HuH-7.5 (cell line): Measurements from ENCODE around the gene RAB4B.
"Not testable (repeated sequence)": the region's sequence is repeated elsewhere in the genome, so short reads cannot be mapped to it uniquely, and the experiment has no call there.

Experiments
- DNase-seq: peaks from one replicate; pipeline ENCODE4 v3.0.0; 2011; ENCODE audit warnings: low spot score

The RAB4B gene

DNA sequence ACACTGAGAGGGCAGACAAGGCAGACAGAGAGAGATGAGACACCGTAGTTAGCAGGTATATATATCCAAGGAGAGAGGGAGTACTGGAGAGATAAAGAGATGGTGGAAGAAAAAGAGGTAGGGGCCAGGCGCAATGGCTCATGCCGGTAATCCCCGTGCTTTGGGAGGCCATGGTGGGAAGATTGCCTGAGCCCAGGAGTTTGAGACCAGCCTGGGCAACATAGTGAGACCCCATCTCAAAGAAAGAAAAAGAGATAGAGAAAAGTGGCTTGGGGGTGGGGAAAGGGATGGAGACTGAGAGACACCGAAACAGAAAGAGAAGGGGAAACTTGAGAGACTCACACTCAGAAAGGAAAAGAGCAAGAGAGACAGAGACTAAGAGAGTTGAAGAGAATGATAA, 2.5 kb downstream of the RAB4B start:
- no peak for DNase-seq

DNA sequence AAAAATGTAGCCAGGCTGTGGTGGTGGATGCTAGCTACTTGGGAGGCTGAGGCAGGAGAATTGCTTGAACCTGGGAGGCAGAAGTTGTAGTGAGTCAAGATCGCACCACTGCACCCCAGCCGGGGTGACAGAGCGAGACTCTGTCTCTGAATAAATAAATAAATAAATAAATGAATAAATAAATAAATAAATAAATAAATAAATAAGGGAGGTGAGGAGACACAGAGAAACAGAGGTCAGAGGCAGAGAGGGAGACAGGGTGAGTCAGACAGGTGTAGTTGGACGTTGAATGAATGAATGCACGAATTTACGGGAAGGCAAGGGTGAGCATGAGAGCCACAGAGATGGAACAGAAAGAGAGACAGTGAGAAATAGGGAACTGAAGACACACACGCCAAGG, 3.1 kb downstream of the RAB4B start:
- DNase-seq: no peak

- DNase-seq: no peak
Measured at GRCh38 chr19:40783711-40784110, 5.7 kb downstream of the RAB4B start.

DNA sequence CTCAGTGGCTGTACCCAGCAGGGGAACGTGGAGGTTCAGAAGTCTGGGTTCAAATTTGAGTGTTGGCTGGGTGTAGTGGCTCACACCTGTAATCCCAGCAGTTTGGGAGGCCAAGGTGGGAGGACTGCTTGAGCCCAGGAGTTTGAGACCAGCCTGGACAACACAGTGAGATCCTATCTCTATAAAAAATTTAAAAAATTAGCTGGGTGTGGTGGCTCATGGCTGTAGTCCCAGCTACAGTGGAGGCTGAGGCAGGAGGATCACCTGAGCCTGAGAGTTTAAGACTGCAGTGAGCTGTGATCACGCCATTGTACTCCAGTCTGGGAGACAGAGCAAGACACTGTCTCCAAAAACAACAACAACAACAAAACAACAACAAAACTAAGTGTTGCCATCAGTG, 6.1 kb downstream of the RAB4B start:
- not testable (repeated sequence) for DNase-seq

- no peak for DNase-seq
Measured at GRCh38 chr19:40785526-40785925, 7.5 kb downstream of the RAB4B start.

DNA sequence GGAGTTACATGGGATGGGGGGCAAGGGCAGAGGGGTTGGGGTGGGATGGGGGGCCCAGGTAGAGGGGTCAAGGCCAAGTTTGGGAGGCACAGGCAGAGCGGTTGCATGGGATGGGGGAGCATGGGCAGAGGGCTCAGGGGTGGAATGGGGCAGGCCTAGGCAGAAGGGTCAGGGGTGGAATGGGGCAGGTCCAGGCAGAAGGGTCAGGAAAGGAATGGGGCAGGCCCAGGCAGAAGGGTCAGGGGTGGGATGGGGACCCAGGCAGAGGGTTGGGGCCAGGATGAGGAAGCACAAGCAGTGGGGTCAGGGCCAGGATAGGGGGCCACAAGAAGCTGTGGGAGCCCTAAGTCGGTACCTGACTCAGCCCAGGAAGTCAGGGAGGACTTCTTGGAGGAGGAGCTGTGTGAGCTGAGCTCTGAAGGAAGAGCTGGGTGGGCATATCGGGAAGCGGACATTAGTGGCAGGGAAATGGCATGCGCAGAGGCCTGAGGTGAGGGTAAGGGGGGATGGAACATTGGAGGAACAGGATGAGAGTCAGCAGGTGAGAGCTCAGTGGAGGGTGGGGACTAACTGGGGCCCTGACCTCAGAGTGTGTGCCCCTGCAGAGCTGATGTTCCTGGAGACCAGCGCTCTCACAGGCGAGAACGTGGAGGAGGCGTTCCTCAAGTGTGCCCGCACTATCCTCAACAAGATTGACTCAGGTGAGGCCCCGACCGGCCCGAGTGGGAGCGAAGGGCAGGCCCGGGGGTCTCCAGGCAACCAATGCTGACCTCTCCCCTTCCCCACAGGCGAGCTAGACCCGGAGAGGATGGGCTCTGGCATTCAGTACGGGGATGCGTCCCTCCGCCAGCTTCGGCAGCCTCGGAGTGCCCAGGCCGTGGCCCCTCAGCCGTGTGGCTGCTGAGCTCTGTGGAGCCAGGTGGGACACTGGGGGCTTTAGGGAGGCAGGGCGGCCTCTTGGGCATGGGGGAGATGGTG, 8.3 kb downstream of the RAB4B start:
- DNase-seq: no peak

DNA sequence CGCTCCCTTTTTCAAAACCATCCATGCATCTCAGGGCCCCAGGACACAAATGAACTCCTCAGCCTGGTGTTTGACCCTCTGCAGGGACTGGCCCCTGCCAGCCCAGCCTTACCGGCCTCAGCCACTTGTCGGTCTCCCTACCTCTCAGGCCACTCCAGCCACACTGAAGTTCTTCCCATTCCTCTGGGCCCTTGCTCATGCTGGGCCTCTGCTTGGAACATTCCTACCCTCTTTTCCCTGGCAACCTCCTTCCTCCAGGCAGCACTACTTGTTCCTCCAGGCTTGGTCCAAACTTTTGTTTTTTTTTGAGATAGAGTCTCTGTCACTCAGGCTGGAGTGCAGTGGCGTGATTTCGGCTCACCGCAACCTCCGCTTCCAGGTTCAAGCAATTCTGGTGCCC, 13.3 kb downstream of the RAB4B start:
- no peak for DNase-seq

DNA sequence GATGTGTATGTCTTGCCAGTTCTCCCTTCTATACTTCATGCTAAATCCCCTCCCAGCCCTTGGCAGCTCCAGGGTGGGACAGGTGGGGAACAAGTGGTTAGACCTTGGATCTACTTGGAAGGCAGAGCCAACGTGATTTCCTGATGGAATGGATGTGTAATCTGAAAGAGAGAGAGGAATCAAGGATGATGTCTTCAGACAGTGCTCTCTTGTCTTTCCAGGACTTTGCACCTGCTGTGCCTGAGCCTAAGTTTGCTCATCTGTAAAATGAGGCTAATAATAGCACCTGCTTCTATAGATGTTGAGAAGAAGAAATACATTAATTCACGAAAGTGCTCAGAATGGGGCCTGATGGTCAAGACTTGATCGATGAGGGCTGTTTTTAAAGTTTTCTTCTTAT, 13.9 kb downstream of the RAB4B start:
- DNase-seq: no peak

- no peak for DNase-seq
Measured at GRCh38 chr19:40797166-40797962, 19.3 kb downstream of the RAB4B start.

GRCh38 chr19:40797963-40798682, 20.1 kb downstream of the RAB4B start:
- peak; percentile 98 for DNase-seq

DNA sequence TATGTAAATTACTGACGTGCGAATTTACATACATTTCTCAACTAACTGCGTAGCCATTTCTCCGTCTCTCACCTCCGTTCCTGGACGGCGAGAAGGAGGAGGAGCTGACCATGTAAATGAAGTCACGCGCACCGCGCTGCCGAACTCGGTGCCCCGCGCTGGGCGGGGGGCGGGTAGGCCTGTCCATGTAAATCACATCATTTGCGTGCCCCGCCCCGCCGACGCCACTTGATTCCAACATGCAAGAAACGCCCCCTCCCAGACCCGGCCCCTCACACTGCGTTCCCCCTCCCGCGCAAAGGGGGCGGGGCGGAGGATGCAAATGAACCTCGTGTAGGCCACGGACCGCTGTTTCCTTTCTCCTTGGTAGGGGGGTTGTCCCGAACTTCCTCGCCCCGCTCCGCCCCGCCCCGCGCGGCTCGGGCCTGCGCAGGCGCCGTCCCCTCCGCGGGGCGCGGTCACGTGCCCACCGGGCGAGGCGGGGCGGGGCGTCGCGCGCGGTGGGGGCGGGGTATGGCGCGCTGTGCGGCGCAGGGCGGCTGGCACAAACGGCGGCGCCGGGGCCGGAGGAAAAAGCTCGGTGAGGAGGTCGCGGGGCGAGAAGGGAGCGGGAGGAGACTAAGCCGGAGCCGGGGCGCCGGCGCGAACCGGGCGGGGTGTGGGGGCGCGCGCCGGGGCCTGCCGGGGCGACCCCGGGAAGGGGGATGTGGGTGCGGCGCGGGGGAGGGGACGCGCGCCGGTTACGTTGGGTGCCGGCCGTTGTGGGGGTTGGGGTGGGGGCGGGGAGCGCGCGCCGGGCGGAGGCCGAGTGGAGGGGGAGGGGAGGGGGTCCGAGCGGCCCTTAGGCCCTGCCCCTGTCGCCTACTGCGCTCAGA, 20.9 kb downstream of the RAB4B start, which contains the start of gene EGLN2:
TSS of gene EGLN2 (plus strand) at position 509 of the 875 bp plus-strand sequence. CDS start 1,382 bp downstream, outside the sequence.
- peak; percentile 94 for DNase-seq

- DNase-seq: no peak
Measured at GRCh38 chr19:40799558-40800338, 21.7 kb downstream of the RAB4B start.

GRCh38 chr19:40800339-40800996, 22.4 kb downstream of the RAB4B start:
- no peak for DNase-seq

GRCh38 chr19:40800997-40801377, 22.9 kb downstream of the RAB4B start:
- no peak for DNase-seq

- no peak for DNase-seq
Measured at GRCh38 chr19:40801426-40802299, 23.6 kb downstream of the RAB4B start.

DNA sequence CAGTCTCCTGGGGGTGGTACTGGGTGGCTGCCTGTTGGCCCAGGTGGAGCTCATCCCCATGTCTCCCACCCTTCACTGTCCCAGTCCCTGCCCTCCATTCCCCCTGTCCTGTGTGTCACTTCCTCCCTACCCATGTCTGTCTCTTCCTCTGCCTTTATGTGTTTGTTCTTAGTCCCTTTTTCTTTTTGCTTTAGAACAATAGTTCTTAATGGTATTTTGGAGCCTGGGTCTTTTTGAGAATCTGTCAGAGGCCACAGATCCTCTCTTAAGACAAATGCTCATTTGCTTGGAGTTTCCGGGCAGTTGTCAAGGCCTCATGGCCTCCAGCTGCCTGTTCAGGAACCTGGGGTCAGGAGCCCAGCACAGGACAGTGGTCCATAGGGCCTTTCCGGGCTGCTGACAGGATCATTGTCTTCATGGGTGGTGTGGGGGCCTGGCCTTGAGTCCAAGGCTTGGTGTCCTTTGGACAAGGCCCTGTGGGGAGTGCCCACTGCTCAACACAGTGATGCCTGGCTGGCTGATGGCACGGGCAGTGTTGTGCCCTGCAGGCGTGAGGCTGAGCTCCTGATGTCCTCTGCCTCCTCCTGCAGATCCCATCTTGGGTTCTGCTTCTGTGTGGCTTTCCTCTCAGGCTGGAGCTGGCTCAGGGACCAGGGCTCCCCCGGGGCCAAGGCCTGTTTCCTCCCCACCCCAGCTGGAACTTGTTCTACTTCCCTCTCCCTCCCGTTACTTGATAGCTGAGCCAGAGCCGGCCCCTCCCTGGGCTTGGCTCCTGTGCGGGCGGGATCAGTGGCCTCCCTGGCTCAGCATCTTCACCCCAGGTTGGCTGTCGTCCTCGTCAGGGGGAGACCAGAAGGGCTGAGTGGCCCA, 24.5 kb downstream of the RAB4B start:
- DNase-seq: no peak

DNA sequence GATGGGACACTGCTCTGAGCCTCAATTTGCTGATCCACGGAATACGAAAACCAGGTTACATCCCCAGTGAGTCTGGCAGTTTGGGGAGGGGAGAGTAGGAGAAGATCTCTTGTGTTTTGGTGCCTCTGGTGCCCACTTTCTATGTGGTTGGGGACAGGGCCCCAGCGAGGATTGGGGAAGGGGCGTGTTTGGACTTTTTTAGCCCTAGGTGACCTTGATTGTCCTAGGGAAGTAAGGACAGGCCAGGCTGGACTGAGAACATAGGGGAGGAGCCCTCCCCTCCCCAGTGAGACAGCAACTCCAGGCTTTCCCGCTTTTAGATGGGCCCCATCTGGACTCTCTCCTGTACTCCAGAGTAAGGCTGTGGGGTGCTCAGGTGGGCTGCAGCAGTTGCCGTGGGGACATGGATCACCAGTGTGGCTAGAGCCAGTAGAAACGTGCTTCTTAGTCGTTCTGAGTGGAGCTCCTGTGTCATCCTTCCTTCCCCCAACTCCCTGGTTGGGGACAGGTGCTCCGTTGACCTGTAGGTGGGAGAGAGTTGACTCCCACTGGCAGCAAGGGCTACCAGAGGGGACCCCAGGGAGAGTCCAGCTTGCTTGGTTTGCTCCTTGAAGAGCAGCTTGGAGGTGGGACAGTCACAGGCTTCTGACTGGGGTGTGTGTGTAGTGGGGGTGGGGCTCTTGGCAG, 25.3 kb downstream of the RAB4B start:
- no peak for DNase-seq
